ENCODE results near the gene IMMP2L.

DNA sequence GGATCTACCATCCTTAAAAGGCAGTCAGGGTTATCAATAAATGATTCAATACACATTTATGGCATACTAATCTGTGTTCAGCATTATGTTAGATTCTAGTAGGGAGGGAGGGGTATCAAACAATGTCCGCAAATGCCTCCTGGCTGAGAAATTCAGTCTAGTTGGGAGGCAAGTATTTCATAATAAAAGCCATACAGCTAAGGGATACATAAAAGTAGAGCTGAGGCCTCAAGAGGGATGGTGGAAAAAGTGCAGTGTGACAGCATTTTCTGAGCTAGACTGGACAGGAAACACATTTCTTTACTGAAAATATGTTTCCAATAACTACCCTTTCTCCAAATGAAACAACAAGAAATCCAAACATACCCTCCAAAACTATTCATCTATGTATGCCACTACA, 624.1 kb downstream of the IMMP2L start:
- TF ChIP-seq POLR2AphosphoS5 (IDR thresholded peaks at IDR 0.05; ENCODE audit: low read depth, low read length) (no peak), FOSL2 (IDR thresholded peaks at IDR 0.05; ENCODE audit: borderline replicate concordance, low read depth) (no peak), PBX3 (IDR thresholded peaks at IDR 0.05) (no peak), TAF1 (IDR thresholded peaks at IDR 0.05; ENCODE audit: borderline replicate concordance, low read depth, low read length) (no peak), CTCF (IDR thresholded peaks at IDR 0.05) (no peak), RAD21 (IDR thresholded peaks at IDR 0.05; ENCODE audit: low read length) (no peak), CHD2 (IDR thresholded peaks at IDR 0.05; ENCODE audit: low read length, partially characterized antibody) (no peak), NRF1 (IDR thresholded peaks at IDR 0.05; ENCODE audit: low read depth, low read length) (no peak)
- TF ChIP-seq, protein P1, sequence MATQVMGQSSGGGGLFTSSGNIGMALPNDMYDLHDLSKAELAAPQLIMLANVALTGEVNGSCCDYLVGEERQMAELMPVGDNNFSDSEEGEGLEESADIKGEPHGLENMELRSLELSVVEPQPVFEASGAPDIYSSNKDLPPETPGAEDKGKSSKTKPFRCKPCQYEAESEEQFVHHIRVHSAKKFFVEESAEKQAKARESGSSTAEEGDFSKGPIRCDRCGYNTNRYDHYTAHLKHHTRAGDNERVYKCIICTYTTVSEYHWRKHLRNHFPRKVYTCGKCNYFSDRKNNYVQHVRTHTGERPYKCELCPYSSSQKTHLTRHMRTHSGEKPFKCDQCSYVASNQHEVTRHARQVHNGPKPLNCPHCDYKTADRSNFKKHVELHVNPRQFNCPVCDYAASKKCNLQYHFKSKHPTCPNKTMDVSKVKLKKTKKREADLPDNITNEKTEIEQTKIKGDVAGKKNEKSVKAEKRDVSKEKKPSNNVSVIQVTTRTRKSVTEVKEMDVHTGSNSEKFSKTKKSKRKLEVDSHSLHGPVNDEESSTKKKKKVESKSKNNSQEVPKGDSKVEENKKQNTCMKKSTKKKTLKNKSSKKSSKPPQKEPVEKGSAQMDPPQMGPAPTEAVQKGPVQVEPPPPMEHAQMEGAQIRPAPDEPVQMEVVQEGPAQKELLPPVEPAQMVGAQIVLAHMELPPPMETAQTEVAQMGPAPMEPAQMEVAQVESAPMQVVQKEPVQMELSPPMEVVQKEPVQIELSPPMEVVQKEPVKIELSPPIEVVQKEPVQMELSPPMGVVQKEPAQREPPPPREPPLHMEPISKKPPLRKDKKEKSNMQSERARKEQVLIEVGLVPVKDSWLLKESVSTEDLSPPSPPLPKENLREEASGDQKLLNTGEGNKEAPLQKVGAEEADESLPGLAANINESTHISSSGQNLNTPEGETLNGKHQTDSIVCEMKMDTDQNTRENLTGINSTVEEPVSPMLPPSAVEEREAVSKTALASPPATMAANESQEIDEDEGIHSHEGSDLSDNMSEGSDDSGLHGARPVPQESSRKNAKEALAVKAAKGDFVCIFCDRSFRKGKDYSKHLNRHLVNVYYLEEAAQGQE (IDR thresholded peaks at IDR 0.05; ENCODE audit: low read depth, low read length): no peak

Measured in SK-N-SH (cell line).